Naive thymus-derived CD4-positive, alpha-beta T cell (primary cell): Measurements from ENCODE around the gene DCAF10. TPM values are rescaled to one million over a fixed set of nuclear protein-coding genes. Genes with fewer than 3 reads are reported as not detected.
"Not testable (repeated sequence)": the region's sequence is repeated elsewhere in the genome, so short reads cannot be mapped to it uniquely, and the experiment has no call there.

Source experiments
- ATAC-seq: fragments of 150-1000 bp; cut with Tn5 transposase; 2 replicates; pipeline ENCODE4 v1.10.0; 2021; ENCODE audit warnings: mild to moderate bottlenecking, moderate library complexity
- CTCF ChIA-PET: fragments of 350-600 bp; sonication (Branson Sonifier 250); formaldehyde crosslinking; loops from one replicate; lab custom pipeline; 2021; ENCODE audit warnings: antibody characterized with exemption; lab: Charles Lee
- POLR2A ChIA-PET: fragments of 350-600 bp; sonication (Branson Sonifier 250); formaldehyde crosslinking; loops from one replicate; lab custom pipeline; 2021; ENCODE audit warnings: antibody characterized with exemption, inconsistent platforms; lab: Charles Lee
- DNase-seq, 9 donors: peaks; one replicate each; pipeline versions ENCODE4 v3.0.0 to v3.0.0-alpha.2; 2020 to 2022; ENCODE audit warnings: mixed read lengths in 1 of 9
- H3K27ac ChIP-seq: one replicate; pipeline ENCODE4 v1.7.0; 2013; ENCODE audit warnings: mild to moderate bottlenecking, low read depth, low read length, moderate library complexity
- H3K27me3 ChIP-seq, 2 donors: one replicate each; pipeline ENCODE4 v1.7.0; 2013; ENCODE audit warnings: low read length in 2 of 2, mild to moderate bottlenecking in 2 of 2, moderate library complexity in 2 of 2; ENCODE audit not compliant: control insufficient read depth in 2 of 2, insufficient read depth in 2 of 2
- H3K36me3 ChIP-seq, 3 experiments: 1 replicate in 2 of 3; 2 replicates in 1 of 3; pipeline ENCODE4 v1.7.0; 2013; ENCODE audit warnings: low read length in 3 of 3, mild to moderate bottlenecking in 3 of 3, moderate library complexity in 1 of 3; ENCODE audit not compliant: insufficient read depth in 3 of 3, control insufficient read depth in 2 of 3
- H3K4me1 ChIP-seq, 2 donors: one replicate each; pipeline ENCODE4 v1.7.0; 2013; ENCODE audit warnings: low read length in 2 of 2, mild to moderate bottlenecking in 2 of 2, moderate library complexity in 1 of 2; ENCODE audit not compliant: control insufficient read depth in 2 of 2, insufficient read depth in 2 of 2
- H3K4me3 ChIP-seq: 2 replicates; pipeline ENCODE4 v1.7.0; 2013; ENCODE audit warnings: mild to moderate bottlenecking, low read length
- H3K9me3 ChIP-seq, 3 experiments: 1 replicate in 2 of 3; 2 replicates in 1 of 3; pipeline ENCODE4 v1.7.0; 2013; ENCODE audit warnings: low read length in 3 of 3; ENCODE audit not compliant: control insufficient read depth in 2 of 3
- H3K27ac Mint-ChIP-seq, 9 donors: one replicate each; pipeline ENCODE4 v1.8.0; 2020 to 2022; ENCODE audit warnings: mixed read lengths in 9 of 9, mild to moderate bottlenecking in 8 of 9, moderate library complexity in 5 of 9, inconsistent platforms in 2 of 9
- H3K27me3 Mint-ChIP-seq, 5 donors: one replicate each; pipeline ENCODE4 v1.8.0; 2021 to 2022; ENCODE audit warnings: mixed read lengths in 5 of 5, mild to moderate bottlenecking in 1 of 5
- H3K36me3 Mint-ChIP-seq, 5 donors: one replicate each; pipeline ENCODE4 v1.8.0; 2020 to 2022; ENCODE audit warnings: mixed read lengths in 5 of 5, mild to moderate bottlenecking in 3 of 5, inconsistent platforms in 1 of 5
- H3K4me1 Mint-ChIP-seq, 7 donors: one replicate each; pipeline ENCODE4 v1.8.0; 2020 to 2022; ENCODE audit warnings: mixed read lengths in 7 of 7, mild to moderate bottlenecking in 3 of 7, inconsistent platforms in 1 of 7
- H3K4me3 Mint-ChIP-seq, 10 donors: one replicate each; pipeline ENCODE4 v1.8.0; 2020 to 2022; ENCODE audit warnings: mild to moderate bottlenecking in 10 of 10, mixed read lengths in 10 of 10, moderate library complexity in 6 of 10, inconsistent platforms in 2 of 10
- H3K9me3 Mint-ChIP-seq, 11 donors: one replicate each; pipeline ENCODE4 v1.8.0; 2020 to 2022; ENCODE audit warnings: mixed read lengths in 11 of 11, mild to moderate bottlenecking in 4 of 11, inconsistent platforms in 1 of 11, moderate library complexity in 1 of 11
- intact Hi-C, 2 donors: fragments of 100-400 bp; cut with micrococcal nuclease; formaldehyde crosslinking; loops; one replicate each; pipeline ENCODE4 v1.15.1; 2023
- polyA plus RNA-seq, 2 donors: library from polyadenylated mRNA; unstranded; fragments of 300-500 nt; fragmentation: Illumina TruSeq; gene quantifications; one replicate each; pipeline ENCODE4 v1.2.3, GENCODE V29; 2021
- total RNA-seq, 6 experiments: library from RNA in 5 of 6; stranded (reverse) in 5 of 6; gene quantifications; 1 replicate in 5 of 6; 2 replicates in 1 of 6; pipeline ENCODE4 v1.2.3 and lab custom pipeline; 2021 to 2026

The DCAF10 gene, protein sequence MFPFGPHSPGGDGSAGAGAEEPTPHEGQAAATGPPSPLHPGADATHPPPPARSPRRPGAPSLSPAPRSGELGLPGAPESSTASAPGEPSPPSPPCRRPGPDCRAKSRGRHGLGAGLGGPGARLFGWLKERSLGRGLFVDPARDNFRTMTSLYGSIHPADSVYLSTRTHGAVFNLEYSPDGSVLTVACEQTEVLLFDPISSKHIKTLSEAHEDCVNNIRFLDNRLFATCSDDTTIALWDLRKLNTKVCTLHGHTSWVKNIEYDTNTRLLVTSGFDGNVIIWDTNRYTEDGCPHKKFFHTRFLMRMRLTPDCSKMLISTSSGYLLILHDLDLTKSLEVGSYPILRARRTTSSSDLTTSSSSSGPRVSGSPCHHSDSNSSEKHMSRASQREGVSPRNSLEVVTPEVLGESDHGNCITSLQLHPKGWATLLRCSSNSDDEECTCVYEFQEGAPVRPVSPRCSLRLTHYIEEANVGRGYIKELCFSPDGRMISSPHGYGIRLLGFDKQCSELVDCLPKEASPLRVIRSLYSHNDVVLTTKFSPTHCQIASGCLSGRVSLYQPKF
- total RNA-seq (10 to 100 TPM; 12.1 to 22.5 (median 21.3) TPM), polyA plus RNA-seq (10 to 100 TPM; 27.4 to 28.6 TPM), total RNA-seq (lab: John Stamatoyannopoulos, UW) (29.5 reads per million, percentile 59 among the genes with 10 or more reads in this experiment)

DNA sequence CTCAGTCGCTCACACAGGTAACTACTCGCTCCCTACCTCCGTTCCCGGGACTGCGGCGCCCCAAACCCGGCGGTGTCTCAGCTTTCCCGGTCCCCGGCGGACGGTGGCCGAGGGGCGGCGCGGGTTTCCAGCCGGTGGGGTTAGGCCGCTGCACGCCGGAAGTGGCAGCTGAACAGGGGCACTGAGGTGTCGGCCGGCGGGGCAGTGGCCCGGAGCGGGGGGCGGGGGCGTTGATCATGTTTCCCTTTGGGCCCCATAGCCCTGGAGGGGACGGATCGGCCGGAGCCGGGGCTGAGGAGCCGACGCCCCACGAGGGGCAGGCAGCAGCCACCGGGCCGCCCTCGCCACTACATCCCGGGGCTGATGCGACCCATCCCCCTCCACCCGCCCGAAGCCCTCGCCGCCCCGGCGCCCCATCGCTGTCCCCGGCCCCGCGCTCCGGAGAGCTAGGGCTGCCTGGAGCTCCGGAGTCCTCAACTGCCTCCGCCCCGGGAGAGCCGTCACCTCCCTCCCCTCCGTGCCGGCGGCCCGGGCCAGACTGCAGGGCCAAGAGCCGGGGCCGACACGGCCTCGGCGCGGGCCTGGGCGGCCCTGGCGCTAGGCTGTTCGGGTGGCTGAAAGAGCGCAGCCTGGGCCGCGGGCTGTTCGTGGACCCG lies at the start of gene DCAF10:
Gene DCAF10 (plus strand): TSS at position 167 of the 656 bp plus-strand sequence. CDS start 70 bp downstream, at position 237.
- CTCF ChIA-PET: no interaction called here
- intact Hi-C loops: loop anchor here (1.0 to 10.0 kb wide), 8 partner anchors 15 to 335 kb away; partner anchors contain the start of genes EXOSC3 (in 2 of the 2), TOMM5 (in 2 of the 2), TRMT10B (in 2 of the 2) and POLR1E (in 1 of the 2)

DNA sequence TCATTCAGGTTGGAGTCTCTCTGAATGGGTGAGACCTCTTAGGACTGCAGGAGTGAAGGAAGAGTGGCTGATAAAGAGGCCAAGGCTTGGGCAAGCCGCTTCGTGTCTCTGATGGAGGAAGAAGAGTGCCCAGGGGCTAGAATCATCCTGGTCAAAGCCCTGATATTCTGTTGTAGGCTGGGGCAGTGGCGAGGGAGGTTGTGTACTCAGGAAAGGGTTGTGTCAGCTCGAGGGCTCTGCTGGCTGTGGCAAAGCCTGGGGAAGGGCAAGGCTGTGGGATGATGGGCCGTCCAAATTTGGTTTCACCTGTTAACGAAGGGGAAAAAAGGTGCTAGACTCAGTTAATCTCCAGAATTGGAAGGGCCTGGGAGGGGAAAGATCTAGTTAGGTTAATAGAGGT lies 49.4 kb upstream of the DCAF10 start:
- H3K4me3 Mint-ChIP-seq: peak overlapping the region in 6 of 10 donors; percentile 4 to 68 (median 19)
- ATAC-seq: no peak
- Histone ChIP-seq H3K27me3 (no peaks in the 10 kb centered on the region), H3K4me1 (peaks cover 9 to 11% of the 10 kb centered on the region in 2 donors), H3K27ac (no peak overlapping the region), H3K9me3 (no peaks in the 10 kb centered on the region), H3K36me3 (no peaks in the 10 kb centered on the region), H3K4me3 (no peak overlapping the region)
- H3K4me1 Mint-ChIP-seq: peaks cover 21 to 40% (median 33%) of the 10 kb centered on the region in 7 donors
- POLR2A ChIA-PET: interaction anchor here (1.0 kb wide), 1 partner anchor 49 kb away, joined by 3 read pairs; no protein-coding TSS in a partner anchor
- DNase-seq: no peak
- peaks cover 0 to 3% (median 0%) of the 10 kb centered on the region in 5 donors for H3K36me3 Mint-ChIP-seq
- intact Hi-C loops: loop anchor here (5.0 kb wide), 3 partner anchors 159 to 316 kb away; partner anchors contain the start of genes POLR1E (in 1 of the 2), SHB (in 1 of the 2) and TOMM5 (in 1 of the 2)
- CTCF ChIA-PET: no interaction called here
- H3K9me3 Mint-ChIP-seq: no peaks in the 10 kb centered on the region
- H3K27ac Mint-ChIP-seq: peak overlapping the region in 7 of 9 donors; percentile 20 to 78 (median 43)
- no peaks in the 10 kb centered on the region for H3K27me3 Mint-ChIP-seq

More for the DNA sequence above, at the start of gene DCAF10:
- Histone ChIP-seq H3K36me3 (peaks cover 0 to 9% (median 0%) of the 10 kb centered on the region in 3 experiments), H3K4me3 (peak within 1 kb of the TSS; percentile 97), H3K4me1 (peaks cover 19 to 26% of the 10 kb centered on the region in 2 donors), H3K27ac (peak within 1 kb of the TSS; percentile 69), H3K27me3 (no peaks in the 10 kb centered on the region), H3K9me3 (no peaks in the 10 kb centered on the region)
- ATAC-seq (peak; percentile 95), DNase-seq (peak; percentile 80 to 97 (median 87))
- Mint-ChIP-seq H3K27me3 (no peaks in the 10 kb centered on the region), H3K4me1 (peaks cover 24 to 55% (median 42%) of the 10 kb centered on the region in 7 donors), H3K4me3 (peak within 1 kb of the TSS; percentile 86 to 95 (median 93)), H3K27ac (peak within 1 kb of the TSS; percentile 71 to 95 (median 90)), H3K9me3 (peaks cover 0 to 2% (median 0%) of the 10 kb centered on the region in 11 donors), H3K36me3 (peaks cover 0 to 8% (median 0%) of the 10 kb centered on the region in 5 donors)
- POLR2A ChIA-PET: interaction anchor here (0.6 to 3.7 kb wide), 5 partner anchors 8 to 50 kb away, joined by 3 to 29 read pairs (median 3); partner anchors contain the start of gene EXOSC3

DNA sequence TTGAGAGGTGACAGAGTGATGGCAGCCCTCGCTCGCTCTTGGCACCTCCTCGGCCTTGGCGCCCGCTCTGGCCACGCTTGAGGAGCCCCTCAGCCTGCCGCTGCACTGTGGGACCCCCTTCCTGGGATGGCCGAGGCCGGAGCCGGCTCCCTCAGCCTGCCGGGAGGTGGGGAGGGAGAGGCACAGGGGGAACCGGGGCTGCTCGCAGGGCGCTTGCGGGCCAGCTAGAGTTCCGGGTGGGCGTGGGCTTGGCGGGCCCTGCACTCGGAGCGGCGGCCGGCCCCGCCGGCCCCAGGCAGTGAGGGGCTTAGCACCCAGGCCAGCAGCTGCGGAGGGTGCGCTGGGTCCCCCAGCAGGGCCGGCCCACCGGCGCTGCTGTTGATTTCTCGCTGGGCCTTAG lies 48.9 kb upstream of the DCAF10 start:
- H3K27me3 ChIP-seq, H3K36me3 Mint-ChIP-seq, H3K27ac Mint-ChIP-seq, H3K9me3 ChIP-seq, H3K9me3 Mint-ChIP-seq, H3K27ac ChIP-seq, H3K4me3 Mint-ChIP-seq, H3K27me3 Mint-ChIP-seq, H3K36me3 ChIP-seq, H3K4me3 ChIP-seq, DNase-seq, ATAC-seq: not testable (repeated sequence)
- intact Hi-C loops: loop anchor here (5.0 kb wide), 3 partner anchors 159 to 316 kb away; partner anchors contain the start of genes POLR1E (in 1 of the 2), SHB (in 1 of the 2) and TOMM5 (in 1 of the 2)
- H3K4me1 Mint-ChIP-seq: peaks cover 23 to 43% (median 35%) of the 10 kb centered on the region in 7 donors
- peaks cover 9 to 11% of the 10 kb centered on the region in 2 donors for H3K4me1 ChIP-seq
- CTCF ChIA-PET: interaction anchor here (0.6 to 1.2 kb wide), 2 partner anchors 51 to 329 kb away, joined by 3 to 4 read pairs; partner anchors contain the start of gene GRHPR
- POLR2A ChIA-PET: interaction anchor here (1.0 kb wide), 1 partner anchor 49 kb away, joined by 3 read pairs; no protein-coding TSS in a partner anchor

DNA sequence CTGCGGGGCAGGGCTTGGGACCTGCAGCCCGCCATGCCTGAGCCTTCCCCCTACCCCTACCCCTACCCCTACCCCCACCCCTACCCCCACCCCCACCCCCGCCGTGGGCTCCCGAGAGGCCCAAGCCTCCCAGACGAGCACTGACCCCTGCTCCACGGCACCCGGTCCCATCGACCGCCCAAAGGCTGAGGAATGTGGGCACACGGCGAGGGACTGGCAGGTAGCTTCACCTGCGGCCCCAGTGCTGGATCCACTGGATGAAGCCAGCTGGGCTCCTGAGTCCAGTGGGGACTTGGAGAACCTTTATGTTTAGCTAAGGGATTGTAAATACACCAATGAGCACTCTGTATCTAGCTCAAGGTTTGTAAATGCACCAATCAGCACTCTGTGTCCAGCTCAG lies 48.5 kb upstream of the DCAF10 start:
- CTCF ChIA-PET: interaction anchor here (0.6 to 1.2 kb wide), 3 partner anchors 51 to 330 kb away, joined by 3 to 4 read pairs (median 4); partner anchors contain the start of gene GRHPR
- DNase-seq, H3K36me3 ChIP-seq, ATAC-seq, H3K27me3 Mint-ChIP-seq, H3K36me3 Mint-ChIP-seq, H3K9me3 ChIP-seq, H3K27ac ChIP-seq, H3K4me3 ChIP-seq, H3K27me3 ChIP-seq, H3K9me3 Mint-ChIP-seq: not testable (repeated sequence)
- H3K27ac Mint-ChIP-seq: peak overlapping the region in 3 of 9 donors; percentile 82 to 94 (median 92)
- peaks cover 23 to 45% (median 32%) of the 10 kb centered on the region in 7 donors for H3K4me1 Mint-ChIP-seq
- peak overlapping the region in 2 of 10 donors; percentile 87 for H3K4me3 Mint-ChIP-seq
- intact Hi-C loops: loop anchor here (5.0 kb wide), 3 partner anchors 160 to 315 kb away; partner anchors contain the start of genes POLR1E (in 1 of the 2), SHB (in 1 of the 2) and TOMM5 (in 1 of the 2)
- H3K4me1 ChIP-seq: peaks cover 9 to 11% of the 10 kb centered on the region in 2 donors
- POLR2A ChIA-PET: interaction anchor here (3.4 kb wide), 1 partner anchor 32 kb away, joined by 14 read pairs; the partner anchor contains the start of gene EXOSC3

DNA sequence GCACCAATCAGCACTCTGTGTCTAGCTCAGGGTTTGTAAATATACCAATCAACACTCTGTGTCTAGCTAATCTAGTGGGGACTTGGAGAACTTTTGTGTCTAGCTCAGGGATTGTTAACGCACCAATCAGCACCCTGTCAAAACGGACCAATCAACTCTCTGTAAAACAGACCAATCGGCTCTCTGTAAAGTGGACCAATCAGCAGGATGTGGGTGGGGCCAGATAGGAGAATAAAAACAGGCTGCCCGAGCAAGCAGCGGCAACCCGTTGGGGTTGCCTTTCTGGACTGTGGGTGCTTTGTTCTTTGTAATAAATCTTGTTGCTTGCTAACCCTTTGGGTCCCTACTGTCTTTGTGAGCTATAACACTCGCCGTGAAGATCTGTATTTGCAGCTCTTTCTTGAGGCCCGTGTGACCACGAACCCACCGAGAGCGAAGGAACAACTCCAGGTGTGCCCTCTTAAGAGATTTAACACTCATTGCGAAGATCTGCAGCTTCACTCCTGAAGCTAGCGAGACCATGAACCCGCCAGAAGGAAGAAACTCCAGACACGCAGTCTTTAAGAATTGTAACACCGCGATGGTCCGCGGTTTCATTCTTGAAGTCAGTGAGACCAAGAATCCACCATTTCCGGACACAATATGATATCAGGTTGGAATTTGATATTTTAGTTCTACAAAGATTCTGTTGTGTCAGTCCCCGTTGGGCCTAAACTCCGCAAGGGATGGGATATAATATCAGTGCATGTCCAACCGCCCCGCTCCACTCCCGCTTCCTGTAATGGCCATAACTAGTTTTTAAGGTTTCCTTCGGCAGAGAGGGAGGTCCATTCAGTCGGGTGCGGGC lies 47.7 kb upstream of the DCAF10 start:
- H3K27me3 Mint-ChIP-seq: no peaks in the 10 kb centered on the region
- Histone ChIP-seq H3K27ac (peak overlapping the region; percentile 87), H3K4me3 (peak overlapping the region; percentile 92), H3K27me3 (no peaks in the 10 kb centered on the region), H3K4me1 (peaks cover 9 to 11% of the 10 kb centered on the region in 2 donors), H3K36me3 (no peaks in the 10 kb centered on the region), H3K9me3 (no peaks in the 10 kb centered on the region)
- ChIA-PET CTCF (interaction anchor here (1.1 to 1.2 kb wide), 2 partner anchors 50 to 153 kb away, joined by 3 to 4 read pairs; no protein-coding TSS in a partner anchor), POLR2A (interaction anchor here (0.7 to 3.4 kb wide), 4 partner anchors 14 to 45 kb away, joined by 3 to 14 read pairs (median 4); partner anchors contain the start of gene EXOSC3)
- H3K9me3 Mint-ChIP-seq: no peaks in the 10 kb centered on the region
- intact Hi-C loops: loop anchor here (1.0 to 5.0 kb wide), 9 partner anchors 32 to 314 kb away; partner anchors contain the start of genes DCAF10 (in 2 of the 2), EXOSC3 (in 2 of the 2), POLR1E (in 2 of the 2) and TOMM5 (in 2 of the 2)
- peak overlapping the region; percentile 87 to 98 (median 96) for H3K4me3 Mint-ChIP-seq
- H3K27ac Mint-ChIP-seq: peak overlapping the region; percentile 68 to 95 (median 92)
- H3K4me1 Mint-ChIP-seq: peaks cover 24 to 52% (median 32%) of the 10 kb centered on the region in 7 donors
- DNase-seq (no peak), ATAC-seq (no peak)
- peaks cover 0 to 4% (median 0%) of the 10 kb centered on the region in 5 donors for H3K36me3 Mint-ChIP-seq
